Right hindlimb (tissue), 1 donor: ENCODE results near the gene COBLL1.

Experiments used
- DNase-seq: peaks from one replicate; pipeline ENCODE4 v3.0.0-alpha.2; 2018

COBLL1 gene

DNA sequence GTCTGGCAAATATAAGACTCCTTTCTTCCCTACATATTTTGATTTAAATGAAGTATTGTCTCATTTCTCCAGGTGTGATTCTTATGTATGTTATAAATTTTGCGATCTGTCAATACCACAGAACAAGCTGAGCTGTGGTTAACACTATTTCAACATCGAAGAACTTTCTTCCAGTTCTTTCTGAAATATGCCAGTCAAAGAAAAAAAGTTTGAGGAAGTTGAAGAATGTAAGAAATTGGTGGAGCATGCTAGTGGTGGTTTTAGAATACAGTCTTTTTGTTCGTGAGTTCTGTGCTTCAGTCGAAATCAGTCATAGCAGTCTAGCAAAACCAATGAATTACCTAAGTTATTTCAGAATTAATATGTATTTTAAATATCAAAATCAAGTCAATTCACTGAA is 8.6 kb upstream of the COBLL1 start:
- DNase-seq, result no peak

DNA sequence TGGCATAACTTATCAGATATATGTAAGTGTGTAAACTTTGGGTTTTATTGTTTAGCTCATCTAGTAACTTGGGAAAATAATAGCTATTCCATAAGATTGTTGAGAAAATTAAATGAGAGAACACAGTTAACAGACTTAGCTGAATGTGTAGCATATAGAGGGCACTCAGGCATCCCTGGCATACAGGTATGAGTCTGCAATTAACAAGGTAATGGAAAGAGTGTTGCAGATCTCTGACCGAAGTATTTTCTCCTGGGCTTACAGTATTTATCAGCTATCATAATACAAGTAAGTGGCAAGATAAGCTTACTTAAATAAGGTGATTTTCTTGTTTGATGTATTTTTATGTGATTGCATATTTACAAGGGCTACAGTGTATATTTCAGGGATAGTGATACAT is 7.9 kb upstream of the COBLL1 start:
- no peak for DNase-seq

DNA sequence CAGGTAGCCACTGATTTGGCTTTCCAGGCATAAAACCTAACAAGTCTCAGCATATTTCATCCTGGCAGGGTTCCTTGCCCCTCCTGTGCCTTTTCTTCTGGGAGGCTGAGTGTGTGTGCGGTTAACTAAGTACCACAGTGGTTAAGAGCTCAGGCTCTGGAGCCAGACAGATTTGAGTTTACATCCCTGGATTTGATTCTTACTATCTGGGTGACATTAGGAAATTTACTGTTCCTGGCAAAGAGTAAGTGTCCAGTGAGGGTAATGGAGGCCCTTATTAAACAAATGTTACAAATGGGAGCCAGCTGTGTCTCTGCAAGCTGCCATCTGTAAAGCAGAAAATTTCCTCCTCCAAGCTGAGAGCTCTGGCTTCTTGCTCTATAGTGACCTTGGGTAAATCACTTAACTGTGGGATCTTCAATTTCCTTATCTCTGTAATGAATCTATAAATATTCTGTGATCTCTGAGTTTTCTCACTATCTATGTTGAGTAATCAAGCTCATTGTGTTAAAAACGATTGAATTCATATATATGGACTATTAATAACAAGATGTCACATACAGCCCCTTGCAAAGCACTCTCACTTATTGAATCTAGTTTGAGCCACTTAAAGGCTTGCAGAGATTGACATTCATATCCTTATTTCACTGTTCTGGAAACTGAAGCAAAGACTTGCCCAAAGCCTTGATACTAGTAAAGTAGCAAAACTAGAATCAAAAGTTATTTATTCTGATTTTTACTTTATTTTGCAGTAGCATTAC is 6.5 kb upstream of the COBLL1 start:
- no peak for DNase-seq

DNA sequence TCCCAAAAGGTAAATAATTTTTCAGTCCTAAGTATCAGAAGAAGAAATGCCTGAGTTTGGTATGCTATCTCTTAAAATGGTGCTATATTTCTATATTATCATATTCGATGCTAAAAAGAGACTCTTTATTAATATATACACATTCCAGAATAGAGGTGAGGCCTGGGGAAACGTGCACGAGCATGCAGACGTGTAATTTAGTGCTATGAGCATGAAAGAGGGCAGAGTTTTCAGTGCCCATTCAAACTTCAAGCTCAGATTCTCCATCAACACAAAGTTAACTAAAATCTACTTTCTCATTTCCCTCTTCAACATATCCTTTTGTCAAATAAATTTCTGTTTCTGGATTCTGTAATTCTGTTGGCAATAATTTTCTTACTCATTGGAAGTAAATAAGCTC is 5.7 kb upstream of the COBLL1 start:
- DNase-seq, result no peak

DNA sequence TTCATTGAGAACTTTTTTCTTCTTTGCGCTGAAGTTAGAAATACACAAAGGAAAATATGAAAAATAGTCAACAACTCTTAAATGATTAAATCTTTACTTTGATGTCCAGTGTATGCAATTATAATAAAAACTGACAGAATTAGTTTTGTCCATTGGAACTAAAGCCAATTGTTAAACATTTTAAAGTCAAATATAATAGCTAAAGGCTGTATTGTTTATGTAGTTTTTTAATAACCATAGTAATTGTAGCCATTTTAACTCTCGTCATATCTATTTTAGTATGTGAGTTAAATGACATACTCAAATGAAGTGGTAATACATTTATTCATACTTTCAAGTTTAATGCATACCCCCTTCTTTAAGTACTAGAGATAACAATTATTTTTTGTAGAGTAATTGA is 4.7 kb upstream of the COBLL1 start:
- DNase-seq, result no peak

DNA sequence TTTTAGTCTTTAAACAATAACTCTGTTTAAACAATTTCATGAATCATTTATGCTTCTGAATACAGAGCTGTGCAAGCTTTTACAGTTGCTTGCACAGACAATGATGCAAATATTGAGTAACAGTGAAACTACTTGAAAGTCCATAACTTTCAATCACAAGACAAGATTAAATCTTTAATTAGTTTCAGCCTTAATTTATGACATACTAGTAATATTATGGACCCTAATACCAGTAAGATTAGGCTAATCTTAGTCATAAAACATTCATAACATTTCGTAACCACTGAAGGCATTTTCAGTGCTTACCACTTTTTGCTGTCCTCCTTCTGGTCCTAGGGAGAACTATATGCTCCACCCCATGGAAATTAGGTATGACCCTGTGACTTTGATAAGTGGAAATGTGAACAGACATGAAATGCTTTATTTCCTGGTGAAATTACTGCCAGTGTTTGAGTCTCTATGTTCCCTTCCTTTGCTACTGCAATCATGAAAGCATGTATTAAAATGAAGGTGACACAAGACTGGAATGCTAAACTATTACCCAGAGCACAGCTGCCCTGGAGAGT is 1.8 kb upstream of the COBLL1 start:
- DNase-seq, result no peak

DNA sequence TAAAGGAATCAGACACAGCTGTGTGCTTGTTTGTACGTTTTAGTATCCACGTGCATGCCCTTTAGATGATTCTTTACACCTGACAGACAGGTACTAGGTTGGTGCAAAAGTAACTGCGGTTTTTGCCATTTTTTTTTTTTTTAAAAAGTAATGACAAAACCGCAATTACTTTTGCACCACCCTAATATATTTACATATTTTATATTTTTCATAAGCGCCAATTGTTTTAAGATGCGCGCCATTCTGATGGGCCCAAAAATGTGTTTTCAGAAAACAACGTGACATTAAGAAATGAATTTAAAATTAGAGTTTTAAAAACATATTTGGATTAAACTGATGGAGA is 972 bp upstream of the COBLL1 start:
- DNase-seq, result no peak

DNA sequence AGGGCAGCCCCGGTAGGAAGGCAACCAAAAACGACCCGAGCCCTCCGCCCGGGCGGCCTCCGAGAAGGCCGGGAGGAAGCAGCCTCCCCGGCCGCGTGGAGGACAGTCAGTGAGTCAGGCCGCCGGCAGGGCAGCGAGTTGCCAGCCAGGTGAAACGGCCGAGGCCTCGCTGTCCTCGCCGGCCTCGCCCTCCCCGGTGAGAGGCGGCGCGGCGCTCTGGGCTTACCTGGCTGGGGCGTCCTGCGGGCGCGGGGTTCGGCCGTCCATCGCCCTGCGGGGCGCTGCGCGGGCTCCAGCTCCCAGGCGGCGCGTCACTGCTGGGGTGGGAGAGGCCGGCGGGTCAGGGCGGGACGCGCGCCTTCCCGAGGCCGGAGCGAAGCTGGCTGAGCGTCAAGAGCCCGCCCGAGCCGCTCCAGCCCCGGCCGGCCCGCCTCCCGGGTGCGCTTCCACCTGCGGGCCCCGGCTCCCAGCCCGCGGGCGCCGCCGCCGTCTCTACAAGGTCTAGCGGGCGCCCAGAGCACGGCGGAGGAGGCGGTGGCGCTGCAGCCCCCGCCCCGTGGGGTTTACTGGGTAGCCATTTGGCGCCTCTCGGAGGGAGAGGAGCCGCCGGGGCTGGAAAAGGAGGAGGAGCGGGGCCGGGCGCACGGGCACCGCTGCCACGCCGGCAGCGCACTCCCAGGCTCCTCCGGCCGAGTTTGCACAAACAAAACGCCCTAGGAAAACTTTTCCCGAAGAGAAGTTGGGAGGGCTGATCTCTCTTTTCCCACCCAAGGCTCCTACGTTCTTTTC is 499 bp downstream of the COBLL1 start:
- peak; percentile 83 for DNase-seq

DNA sequence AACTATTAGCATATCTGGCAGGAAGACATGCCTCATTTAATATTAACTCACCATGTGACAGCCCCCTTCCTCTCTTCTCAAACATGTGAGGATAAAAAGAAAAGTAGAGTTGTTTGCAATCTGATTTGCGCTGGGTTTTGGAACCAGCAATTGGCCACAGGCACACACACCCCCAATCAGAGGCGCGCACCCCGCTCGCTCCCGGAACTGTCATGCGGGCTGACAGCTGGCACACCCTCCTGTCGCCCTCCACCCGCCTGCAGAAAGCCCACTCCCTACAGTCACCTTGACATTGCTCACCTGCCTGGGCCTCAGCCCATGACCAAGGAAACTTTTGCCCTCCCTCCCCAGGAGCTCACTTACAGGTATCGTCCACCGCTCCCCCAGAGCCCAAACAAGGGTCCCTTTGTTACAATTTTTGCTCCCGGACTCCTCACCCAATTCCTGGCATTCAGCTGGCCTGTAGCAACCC is 1.1 kb downstream of the COBLL1 start:
- DNase-seq, result peak; percentile 51

DNA sequence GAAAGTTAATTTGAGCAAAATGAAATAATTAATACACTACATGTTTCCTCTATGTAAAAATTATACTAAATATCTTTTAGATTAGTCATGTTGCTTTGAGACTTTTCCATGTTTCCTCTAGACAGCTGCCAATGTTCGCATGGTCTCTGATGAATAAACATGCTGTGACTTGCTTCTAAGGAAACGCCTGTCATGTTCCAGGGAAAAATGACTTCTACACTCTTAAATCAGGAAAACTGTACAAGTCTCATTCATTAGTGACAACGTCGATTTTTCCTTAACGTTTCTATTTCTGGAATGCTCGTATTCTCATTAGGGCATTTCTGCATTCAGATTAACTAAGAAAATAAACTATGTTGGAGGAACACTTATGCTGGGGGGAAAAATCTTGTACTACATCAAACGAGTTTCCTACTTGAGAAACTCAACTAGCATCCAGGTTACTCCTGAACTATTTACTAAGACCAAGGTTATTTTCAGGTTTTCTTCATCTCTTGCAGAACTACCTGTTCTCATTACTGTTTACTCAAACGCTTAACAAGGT is 1.6 kb downstream of the COBLL1 start:
- no peak for DNase-seq

DNA sequence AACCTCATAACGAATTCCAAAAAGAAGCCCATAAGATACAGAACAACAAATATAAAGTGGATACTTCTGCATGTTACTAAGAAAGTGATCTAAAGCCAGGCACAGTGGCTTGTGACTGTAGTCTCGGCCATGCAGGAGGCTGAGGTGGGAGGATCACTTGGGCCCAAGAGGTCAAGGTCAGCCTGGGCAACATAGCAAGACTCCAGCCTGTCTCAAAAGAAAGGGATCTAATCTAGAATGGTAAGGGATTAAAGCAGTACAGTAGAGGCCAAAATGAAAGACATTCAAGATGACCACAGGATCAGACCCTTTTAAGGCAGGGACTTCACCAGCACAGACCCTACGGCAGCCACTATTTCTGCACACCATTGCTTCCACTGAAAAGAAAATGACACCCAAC is 3.8 kb downstream of the COBLL1 start:
- DNase-seq, result no peak

DNA sequence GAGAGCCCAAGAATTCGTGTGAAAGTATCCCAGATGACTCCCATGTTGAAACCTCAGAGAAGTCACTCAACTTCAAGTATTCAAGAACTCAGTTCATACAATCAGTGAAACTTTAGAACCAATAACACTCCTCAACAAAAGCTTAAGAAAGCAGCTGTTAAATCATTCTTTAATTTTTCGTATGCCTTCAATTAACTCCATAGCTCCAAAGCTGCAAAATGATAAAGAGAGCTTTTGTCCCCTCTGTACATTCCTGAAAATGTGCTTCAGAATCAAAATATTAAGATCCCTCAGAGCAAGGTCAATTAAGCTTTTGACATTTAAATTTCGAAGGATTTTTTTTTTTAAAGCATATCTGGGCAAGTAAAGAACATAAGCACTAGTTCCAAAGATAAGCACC is 4.7 kb downstream of the COBLL1 start:
- no peak for DNase-seq

DNA sequence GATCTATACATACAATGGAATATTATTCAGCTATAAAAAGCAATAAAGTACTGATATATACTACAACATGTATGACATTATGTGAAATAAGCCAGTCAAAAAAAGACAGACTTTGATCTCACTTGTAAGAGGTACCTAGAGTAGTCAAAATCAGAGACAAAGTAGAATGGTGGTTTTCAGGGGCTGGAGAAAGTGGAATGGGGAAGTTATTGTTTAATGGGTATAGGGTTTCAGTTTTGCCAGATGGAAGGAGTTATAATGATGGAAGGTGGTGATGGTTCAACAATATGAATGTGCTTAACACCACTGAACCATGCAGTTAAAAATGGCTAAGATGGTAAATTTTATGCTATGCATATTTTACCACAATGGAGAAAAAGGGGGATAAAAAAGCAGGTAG is 6.3 kb downstream of the COBLL1 start:
- no peak for DNase-seq

DNA sequence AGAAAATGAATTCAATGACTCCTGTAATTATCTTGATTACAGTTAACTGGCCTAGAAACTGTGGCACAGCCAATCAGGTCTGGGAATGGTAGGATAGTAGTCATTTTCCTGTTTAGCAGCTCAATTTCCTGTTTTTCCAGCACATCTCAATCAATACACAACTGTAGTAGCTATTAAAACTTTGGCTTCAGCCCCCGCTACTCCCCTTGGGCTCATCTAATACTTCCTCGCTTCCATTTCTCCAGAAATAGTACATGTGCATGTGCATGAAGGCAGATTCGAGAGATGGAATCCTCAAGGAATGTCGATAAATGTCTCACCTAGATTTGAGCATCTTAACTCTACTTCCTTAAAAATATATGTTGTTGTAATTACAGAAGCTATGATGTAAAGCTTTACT is 9.7 kb downstream of the COBLL1 start:
- peak; percentile 17 for DNase-seq

DNA sequence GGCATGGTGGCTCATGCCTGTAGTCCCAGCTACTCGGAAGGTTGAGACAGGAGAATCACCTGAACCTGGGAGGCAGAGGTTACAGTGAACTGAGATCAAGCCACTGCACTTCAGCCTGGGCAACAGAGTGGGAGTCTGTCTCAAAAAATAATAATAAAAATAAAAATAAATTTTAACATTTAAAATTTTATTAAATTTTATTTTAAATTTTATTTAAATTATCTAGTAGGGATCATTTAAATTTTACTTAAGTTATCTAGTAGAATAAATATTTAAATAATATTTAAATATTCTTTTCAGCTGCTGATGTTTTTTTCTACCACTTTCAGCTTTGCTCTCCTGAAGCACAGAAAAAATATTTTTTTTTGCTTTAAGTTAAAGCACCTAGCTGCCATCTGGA is 10.4 kb downstream of the COBLL1 start:
- no peak for DNase-seq

DNA sequence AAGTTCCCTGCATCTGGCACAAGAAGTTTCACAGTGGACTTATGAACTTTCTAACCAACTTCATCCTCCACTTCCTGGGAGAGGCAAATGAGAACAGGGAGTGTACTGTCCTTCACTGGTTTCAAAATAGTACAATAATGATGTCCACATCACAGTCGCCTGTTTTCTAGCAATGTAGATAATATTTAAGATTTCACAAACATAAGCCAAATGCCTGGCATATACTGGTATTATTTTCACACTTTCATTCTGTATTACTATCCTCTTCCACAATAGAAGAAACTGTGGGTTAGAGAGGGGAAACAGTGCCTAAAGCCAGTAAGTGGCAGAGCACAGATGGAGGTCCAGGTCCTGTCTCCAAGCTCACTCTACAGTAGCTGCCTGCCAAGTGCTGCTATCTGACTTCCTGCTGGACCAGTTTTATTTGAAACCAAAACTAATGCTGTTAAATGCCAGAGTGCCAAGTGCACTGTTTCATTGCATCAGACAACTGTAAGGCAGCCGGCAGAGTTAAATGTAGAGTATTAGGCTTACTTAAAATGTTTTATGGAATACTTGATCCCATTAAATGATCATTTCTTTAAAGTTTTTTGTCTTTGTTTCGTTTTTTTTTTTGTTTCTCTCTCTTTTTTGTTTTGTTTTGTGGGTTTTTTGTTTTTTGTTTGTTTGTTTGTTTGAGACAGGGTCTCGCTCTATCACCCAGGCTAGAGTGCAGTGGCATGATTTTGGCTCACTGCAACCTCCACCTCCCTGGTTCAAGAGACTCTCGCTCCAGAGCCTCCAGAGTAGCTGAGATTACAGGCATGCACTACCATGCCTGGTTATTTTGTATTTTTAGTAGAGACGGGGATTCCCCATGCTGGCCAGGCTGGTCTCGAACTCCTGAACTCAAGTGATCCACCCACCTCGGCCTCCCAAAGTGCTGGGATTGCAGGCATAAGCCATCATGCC is 15.1 kb downstream of the COBLL1 start:
- DNase-seq, result peak; percentile 41

DNA sequence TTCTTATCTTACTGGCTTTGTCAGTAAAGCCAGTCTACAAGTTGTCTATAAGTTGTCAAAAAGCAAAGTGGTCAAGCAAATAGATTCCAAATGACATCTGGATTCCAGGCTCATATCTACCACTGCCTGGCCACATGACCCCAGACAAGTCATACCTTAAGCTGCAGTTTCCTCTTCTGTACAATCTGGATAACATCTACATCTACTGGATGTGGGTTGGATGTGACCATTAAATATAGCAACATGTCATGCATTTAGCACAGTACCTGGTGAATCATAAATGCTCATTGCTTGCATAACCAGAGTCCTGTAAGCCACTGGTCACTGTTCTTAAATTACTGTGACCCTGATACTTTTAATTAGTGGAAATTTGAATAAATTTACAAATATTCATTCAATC is 16.8 kb downstream of the COBLL1 start:
- DNase-seq, result no peak

DNA sequence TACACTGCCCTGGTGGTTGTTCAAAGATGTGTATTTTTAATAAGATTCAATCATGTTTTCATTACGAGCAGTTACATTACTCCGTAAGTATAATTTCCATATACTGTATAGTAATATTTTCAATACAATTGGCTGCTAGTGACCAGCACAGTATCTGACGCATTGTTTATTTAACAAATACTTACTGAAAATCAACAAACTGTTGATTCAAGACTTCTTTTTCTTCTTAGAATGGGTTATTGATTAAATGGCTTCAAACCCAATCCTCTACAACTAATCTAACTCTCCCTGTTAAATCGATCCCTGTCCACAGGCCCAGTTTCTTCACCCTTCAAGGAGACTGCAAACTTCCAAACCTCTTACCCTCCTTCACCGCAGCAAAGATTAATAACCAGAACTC is 18.5 kb downstream of the COBLL1 start:
- DNase-seq, result no peak

DNA sequence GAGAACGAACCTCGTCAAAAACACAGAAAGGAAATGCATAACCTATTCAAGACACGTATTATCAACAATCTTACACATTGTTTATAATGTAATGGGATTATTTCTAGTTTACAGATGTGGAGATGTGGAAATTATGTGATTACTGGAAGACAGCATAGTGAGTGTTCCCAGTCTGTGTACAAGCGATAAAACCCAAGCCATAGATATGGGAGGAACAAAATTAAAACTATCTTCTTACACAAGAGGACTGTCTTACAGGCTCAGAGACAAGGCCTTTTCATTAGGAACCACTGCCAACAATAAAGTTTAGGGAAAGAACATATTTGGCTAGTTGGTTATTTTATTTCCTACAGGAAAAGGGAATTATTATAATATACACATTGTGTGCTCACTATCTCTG is 20.3 kb downstream of the COBLL1 start:
- DNase-seq, result no peak

DNA sequence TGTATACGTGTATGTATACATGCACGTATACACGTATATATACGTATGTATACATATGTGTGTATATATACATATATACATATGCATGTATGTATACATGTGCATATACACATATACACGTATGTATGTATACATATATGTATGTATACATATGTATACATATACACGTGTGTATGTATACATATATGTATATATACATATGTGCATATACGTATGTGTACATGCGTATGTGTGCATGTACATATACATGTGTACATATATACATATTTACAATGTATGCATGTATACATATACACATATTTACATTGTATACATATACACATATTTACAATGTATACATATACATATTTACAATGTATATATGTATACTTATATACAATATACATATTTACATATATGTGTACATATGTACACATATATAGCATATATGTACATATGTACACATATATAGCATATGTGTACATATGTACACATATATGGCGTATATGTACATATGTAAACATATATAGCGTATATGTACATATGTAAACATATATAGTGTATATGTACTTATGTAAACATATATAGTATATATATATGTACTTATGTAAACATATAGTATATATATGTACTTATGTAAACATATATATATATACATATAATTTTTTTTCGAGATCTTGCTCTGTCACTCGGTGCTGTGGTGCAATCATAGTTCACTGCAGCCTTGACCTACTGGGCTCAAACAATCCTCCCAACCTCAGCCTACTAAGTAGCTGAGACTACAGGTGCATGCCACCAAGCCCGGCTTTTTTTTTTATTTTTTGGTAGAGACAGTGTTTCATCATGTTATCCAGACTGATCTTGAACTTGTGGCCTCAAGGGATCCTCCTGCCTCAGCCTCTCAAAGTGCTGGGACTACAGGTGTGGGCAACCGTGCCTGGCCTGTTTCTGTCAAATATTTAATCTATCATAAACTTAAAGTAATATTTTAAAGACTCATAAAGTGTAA is 23.2 kb downstream of the COBLL1 start:
- DNase-seq, result no peak

DNA sequence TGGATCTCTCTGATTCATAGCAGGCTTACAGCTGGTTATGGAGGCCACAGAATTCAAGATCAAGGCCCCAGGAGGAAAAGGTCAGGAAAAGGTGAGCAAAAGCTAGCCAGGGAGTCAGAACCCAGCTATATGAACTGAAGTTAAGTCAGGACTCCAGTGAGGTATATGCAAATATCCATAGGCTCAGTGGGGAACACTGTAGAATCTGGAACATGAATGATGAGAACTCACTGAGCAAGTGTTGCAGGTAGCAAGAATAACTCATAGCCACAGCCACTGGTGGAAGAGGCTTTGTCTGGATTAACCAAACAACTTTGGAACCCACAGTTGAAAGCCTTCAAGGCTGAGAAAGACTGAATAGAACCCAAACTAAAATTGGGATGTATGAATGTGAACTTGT is 24.7 kb downstream of the COBLL1 start:
- no peak for DNase-seq
